NCI-H1092 treated with DMSO at 0.1 percent for 48 hours (cell line): Measurements from ENCODE around the gene JKAMP.

Experiments used
- DNase-seq: peaks from one replicate; lab custom pipeline; 2025; lab: John Stamatoyannopoulos, UW

JKAMP gene

DNA sequence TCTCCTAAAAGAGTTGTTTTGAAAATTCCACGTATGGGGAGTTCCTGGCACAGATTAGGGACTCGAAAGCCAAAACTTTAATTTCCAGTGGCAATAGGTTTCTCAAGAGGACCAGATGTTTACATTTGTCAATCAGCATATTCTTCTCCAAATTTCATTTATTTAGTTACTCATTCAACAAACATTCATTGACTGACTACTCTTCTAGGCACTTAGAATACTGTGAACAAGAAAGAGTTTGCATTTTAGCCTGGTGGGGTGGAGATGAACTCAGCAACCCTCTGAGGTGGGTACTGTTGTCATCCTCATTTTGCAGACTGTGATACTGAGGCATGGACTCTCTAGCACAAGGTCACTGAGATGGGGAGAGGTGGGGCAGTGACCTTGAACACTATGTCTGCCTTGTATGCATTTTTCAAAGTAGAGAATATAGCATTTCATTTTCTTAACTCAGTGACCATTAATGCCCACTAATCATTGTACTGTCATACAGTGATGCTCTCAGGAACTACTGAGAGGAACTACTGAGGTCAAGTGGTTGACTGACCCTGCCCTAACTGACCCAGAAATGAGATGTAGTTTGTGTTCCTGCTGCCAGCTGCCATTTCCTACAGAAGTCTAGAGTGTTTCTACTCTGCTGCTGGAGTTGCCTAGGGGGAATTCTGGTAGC, 2.3 kb upstream of the JKAMP start:
- no peak for DNase-seq

DNA sequence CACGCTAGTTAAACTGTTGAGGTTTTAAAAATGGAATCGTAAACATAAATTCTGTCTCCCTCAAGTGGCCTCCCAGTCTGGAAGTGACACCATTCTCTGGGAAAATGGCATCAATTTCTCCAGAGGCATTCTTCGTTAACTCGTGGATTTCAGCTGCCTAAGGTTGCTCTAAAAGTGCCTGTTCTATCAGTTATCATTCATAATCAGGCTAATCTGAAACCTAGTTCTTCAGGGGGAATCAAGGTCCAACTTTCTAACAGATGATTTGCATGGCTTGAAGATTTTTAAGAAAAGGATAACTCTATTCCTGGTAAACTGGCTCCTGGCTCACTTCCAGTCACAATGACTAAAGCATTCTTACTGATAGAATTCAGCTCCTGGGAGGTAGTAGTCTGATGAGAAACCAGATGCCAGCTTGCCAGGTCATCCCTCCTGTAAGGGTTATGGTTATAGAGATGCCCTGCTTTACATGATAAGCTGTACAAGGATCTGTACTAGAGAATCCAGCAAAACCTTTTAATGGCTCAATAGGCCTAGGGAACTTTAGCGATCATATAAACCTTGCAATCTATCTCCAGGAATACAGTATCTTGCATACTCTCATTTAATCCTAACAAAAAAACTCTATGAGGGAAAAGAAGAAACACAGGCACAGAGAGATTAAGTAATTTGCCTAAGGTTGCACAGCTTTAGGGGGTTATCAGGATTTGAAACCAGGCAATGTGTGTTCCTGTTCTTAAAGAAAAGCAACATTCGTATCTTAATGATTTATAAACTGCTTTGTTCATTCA, 1.6 kb upstream of the JKAMP start:
- DNase-seq: peak; percentile 25

DNA sequence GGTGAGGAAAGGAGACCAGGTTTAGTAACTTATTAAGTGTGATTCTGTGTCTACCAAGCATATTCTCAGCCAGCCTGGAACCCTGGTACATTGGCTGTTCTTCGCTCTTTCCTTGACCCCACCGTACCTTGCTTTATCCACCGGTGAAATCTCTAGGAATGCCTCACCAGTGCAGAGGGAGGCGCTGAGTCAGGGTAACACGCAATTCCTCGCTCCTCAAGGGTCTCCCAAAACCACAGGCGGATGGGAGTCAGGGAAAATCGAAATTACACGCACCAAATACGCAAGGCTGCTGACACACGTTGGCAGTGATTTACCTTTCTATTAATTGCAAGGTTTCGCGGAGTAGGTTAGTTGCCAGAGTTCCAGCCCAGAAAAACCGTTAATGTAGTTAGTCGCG, 954 bp upstream of the JKAMP start:
- DNase-seq: peak; percentile 41

DNA sequence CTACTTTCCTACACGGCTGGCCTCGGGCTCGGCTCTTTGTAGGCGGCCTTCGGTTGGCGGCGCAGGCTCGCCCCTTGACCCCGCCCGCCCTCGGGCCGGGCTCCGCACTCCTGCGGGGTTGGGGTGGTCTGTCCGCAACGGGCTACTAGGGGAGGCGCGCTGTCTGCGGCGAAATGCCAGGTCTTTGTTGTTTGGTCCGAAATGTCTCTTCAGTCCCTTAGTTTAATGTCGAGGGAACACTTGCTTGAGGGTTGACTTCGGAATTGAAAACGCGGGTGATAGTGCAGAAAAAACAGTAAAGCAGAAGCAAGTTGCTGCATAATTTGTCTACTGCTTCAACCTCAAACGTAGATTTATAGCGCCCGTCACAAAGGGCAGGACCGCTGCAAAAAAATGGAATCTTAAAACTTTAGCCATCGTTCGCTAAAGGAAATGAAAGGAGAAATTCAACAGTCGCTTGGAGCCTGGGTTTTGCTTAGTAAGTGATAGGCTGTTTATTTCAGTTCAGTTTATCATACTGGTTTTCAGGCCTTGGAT, 390 bp downstream of the JKAMP start:
- DNase-seq: no peak

DNA sequence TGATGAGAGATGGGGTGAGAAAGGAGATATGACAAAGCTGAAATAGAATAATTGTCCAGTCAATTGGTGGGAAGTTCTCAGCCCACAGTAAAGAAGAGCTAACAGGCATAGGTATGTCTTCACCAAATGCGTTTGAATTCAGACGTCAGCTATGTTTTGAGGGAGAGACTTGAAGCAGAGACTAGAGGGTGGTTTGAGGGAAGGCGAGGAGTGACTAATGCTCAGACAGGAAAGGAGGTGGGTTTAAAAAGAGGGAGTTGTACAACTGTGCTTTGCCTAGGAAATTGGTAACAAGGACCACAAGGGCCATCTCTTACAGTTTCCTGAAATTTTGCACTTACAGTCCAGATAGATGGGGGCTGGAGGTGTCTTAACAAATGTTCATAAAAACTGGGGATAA, 6.4 kb downstream of the JKAMP start:
- DNase-seq: no peak

DNA sequence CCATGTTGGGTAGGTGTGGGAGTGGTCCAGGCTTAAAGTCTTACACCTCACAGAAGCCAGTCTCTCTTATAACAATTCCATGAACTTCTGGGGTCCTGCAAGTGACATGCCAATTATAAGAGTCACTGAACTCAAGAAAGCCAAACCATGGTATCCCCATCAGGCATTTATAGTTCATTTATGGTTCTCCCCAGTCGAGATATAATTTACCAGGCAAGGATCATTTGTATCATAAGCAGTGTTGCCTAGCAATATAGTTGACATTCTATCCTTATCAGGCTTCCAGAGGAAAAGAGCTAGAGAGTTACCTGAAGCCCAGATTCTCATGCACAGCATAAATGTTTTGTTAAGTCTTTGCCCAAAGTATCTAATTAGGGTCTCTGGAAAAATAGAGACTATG, 8.1 kb downstream of the JKAMP start:
- no peak for DNase-seq

DNA sequence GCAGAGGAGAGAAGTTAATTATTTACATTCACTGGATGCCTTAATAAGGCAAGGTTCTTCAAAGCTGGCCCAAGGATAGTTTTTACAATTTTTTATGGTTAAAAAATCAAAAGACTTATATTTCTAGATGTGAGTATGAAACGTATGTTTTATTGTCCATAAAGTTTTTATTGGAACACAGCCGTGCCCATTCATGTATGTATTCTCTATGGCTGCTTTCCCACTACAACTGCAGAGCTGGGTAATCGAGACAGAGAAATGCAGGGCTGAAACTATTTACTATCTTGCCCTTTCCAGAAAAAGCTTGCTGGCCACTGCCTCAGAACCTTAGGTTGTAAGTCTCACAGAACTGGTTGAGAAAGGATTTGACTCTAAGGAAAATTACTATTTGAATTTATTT, 16.4 kb downstream of the JKAMP start:
- no peak for DNase-seq

DNA sequence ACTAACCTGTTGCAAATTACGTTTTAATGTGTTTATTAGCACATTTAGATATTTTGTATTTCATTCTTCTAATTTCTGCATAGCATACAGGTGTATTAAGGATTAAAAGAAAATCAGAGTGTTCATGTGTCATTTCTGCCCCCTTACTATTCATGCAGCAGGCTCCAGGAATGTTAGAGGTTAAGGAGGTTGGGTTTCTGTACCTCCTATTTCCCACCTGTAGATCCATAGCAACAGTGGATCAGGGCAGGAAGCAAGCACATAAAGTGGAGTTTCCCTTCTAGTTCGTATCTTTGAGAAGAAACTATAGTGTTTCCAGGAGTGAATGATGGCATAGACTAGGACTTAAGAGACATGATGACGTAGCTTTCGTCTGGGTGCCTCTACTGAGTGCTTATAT, 18.9 kb downstream of the JKAMP start:
- DNase-seq: no peak

DNA sequence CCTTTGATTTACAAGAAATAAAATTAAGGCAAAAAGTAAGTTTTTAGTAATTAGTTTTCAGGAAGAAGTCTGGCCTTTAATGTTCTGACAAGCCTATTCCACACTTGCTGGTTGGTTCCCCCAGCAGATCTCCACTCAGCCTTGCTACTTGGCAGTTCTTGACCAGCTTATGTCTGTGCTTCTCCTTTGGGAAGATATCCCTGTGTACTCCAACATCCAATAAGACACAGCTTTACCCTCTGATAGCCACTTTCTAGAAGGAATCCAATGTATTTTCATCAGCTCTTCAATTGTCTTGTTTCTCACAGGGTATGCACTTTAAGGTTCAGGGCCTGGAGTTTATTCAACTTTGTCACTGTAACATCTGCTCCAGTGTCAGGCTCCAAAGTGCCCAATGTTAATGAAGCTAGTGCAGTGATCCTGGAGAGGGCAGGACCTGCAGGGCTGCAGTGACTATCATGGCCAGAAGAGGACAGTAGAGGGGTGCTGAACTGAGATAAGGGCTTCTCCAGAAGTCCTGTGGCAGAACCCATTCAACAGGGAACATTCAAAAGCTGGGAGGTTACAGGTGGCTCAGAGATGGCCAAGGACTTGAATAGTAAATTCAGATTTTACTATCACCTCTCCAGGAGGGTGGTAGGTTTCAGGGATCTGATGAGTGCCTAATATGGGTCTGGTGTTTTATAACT, 22.9 kb downstream of the JKAMP start:
- DNase-seq: peak; percentile 80

DNA sequence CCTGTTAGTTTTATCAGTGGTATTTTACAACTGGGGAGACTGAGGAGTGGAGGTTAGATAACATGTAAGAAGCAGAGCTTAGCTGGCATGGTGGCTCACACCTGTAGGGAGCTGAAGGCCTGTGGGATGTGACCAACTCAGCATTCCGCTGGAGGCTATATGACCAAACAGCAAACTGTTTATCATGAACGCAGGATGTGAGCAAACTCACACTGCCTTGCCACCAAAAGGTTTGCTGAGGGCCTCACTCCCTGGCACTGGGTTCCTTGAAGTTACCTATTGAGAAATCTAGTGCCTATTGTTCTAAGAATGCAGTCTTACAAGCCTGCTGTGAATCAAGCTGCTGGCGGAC, 23.4 kb downstream of the JKAMP start:
- DNase-seq: no peak

DNA sequence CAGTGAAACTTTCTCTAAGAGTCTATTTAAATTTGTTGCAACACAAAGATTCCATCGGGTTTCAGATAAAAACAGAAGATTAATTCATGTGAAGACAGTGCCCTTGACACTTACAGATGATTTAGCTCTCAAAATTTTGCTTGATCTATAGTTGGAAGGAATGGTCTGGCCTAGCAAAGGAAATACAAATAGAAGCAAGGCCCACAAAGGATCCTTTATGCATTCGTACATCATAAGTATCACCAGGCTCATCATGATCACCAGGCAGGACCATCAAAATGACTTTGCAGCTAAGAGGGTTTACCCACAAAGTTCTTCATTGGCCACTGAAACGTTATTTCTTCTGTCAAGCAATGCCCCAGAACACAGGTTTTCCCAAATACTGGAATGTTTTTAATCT, 24.8 kb downstream of the JKAMP start:
- DNase-seq: no peak

DNA sequence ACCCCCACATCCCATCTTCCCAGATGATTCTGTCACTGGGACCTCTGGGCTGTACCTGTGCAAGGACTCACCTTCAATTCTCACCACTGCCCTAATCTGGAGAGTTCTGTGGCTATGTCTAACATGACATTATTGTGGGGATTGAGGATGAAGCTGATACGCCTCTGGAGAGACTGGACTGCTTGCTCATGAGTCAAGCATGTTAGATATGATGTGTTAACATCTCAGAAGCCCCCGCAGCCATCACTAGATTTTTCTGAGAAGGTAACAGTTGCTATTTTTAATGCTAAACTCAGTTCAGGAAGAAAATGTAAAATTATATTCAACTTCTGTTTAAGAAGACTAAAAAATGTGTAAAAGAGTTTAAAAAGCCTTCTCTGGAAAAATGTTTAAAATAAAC, 25.7 kb downstream of the JKAMP start:
- DNase-seq: no peak

DNA sequence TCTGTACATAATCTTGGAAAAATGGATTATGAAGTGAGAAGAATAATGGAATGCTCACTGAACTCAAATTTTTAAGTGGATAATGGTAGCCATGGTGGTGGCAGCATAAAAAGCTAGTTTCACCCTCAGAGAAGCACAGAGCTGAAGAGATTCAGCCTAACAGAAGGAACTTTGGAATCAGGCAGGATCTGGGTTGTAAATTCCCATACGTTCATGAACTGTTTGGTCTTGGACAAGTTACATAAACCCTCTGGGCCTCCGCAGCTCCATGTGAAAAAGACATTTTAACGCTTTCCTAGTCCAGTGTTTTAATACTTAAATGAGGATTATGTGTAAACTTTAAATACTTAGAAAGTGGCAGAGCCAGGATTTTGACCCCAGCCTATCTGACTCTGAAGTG, 26.6 kb downstream of the JKAMP start:
- DNase-seq: no peak

DNA sequence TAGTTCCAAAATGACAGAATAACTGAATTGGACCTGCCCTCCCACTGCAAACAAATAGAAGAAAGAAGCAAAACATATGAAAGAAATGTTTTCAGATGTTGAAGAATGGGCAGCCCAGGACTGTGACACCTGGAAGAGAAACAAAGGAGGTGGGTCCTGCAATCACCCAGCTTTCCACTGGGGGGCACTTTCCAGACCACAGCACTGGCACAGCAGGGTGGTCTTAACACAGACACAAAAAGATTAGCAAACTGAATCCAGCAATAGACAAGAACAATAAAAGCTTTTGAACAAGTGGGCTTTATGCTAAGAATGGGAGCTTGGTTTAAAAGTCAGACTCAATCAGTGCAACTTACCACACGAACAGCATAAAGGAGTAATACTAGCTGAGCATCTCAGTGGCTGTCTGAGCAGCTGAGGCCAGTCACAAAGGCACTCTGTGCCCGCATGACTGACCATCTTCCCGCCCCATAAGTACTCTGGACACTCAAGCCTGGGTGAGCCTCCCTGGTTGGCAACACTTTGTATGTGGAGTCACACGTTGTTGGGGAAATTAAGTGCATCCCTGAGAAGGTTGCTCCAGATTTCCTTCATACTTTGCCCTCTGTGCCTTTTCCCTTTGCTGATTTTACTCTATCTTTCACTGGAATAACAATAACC, 27.7 kb downstream of the JKAMP start:
- peak; percentile 65 for DNase-seq

DNA sequence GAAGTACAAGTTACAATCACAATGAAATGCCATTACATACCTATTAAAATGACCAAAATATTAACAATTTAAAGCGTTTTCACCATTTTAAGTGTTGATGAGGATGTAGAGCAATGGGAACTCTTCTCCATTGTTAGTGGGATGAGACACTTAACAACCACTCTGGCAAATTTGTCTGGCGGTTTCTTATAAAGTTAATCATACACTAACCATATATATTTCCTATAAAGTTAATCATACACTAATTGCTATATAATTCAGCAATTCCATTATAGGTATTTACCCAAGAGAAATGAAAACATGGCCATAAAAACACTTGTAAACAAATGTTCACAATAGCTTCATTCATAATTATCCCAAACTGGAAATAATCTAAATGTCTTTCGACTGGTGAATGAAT, 35.9 kb downstream of the JKAMP start:
- DNase-seq: no peak

DNA sequence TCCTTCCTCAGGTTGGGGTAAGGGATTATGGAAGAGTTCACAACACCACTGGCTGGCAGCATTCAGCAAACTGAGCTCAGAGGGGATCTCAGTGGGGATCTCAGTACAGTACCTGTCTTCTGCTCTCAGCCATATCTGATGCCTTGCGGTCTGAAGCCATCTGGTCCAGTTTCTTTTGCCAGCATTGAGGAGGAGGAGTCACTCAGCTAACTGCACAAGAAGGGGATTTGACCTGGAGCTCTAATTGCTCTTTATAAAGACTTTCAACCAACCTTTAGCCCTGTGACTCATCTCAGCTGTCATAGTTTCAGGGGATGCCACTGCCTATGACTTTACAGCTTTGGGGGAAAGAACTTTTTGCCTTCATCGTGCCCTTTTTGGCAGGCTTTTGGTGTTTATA, 44.9 kb downstream of the JKAMP start:
- DNase-seq: no peak

DNA sequence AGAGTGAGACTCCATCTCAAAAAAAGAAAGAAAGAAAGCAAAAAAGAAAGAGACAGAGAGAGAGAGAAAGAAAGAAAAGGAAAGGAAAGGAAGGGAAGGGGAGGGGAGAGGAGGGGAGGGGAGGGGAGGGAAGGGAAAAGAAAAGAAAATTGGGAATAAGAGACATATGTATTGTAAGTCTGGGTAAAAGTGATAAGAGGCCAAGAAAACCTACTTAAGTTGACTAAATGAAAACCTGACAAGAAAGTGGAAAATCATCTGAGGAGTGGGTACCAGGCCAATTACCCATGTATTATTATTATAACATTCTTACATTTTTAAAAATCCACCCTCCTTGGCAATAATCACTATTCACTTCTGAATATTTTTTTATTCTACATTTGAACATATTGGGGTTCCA, 46.0 kb downstream of the JKAMP start:
- DNase-seq: no peak

DNA sequence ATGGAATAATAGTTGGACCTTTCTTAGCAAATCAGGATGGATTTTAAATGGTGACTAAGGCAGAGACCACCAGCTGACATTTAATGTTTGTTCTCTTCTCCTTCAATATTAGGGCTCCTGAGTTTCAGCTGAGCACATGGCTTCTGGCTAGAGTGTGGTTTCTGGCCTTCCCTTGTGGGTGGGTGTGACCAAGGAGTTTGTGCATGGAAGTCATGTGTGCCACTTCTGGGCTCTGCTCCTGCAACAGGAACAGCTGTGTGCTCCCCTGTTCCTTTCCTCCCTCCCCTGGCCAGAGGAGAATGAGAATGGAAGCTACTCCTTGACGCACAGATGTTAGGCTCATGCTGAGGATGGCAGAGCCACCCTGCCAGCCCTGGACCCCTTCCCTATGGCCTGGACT, 48.1 kb downstream of the JKAMP start:
- DNase-seq: no peak

DNA sequence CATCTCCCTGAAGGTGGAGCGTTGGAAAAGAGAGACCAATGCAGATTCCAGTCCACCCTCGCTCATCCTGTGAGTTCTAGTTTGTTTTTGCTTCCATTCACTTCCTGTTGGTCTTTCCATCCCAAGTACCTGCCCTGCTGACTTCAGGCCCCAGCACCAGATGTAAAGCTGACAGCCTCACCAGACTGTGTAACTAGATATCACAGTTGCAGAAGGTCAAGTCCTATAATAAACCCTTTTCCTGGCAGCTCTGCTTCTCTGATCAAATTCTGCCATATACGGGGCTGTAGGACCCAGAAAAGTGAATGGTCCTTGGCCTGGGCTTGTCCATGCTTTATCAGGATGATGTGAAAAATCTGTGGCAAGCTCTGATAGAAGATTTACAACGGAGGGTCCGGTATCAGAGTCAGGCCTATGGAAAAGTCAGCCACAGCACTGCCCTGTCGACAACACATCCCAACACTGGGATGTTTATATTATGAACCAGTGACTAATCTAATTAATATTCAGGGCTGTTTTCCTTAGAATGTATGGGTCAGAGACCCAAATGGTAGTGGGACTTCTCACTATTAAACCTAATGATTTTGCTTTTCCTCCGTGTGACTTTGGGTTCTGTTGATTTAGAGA, 50.2 kb downstream of the JKAMP start:
- no peak for DNase-seq

DNA sequence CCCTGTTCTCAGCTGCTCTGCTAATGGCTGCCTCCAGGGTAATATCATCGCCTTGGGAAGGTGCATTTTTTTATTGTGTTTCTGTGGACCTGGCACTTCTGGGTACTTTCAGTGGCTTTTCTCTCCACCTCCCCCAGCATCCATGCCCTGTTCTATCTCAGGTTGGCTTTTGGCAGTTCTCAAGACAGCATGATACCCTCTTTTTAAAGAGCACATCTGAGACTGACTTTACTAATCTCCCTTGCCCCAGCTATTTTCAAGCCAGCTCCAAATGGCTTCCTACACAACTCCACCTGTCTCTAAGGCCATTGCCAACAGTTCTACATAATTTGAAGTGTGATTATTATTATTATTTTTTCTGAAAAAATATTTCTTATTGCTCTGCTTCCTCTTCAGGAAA, 53.2 kb downstream of the JKAMP start:
- DNase-seq: no peak

DNA sequence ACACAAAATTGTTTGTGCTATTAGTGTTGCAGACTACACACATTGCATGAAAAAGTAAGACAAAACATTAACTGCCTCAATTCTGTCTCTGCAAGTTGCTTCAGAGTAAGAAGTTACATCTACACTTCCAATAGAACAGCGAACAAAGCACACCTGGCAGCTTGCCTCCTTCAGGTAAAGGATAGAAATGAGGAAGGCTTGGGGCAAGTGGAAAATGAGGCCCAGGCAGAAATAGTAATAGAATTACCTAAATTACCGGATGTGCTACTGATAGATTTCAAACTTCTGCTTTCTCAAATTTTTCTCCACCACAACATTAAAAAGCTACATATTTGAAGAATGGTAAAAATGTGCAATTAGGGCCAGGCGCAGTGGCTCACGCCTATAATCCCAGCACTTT, 54.6 kb downstream of the JKAMP start:
- no peak for DNase-seq

DNA sequence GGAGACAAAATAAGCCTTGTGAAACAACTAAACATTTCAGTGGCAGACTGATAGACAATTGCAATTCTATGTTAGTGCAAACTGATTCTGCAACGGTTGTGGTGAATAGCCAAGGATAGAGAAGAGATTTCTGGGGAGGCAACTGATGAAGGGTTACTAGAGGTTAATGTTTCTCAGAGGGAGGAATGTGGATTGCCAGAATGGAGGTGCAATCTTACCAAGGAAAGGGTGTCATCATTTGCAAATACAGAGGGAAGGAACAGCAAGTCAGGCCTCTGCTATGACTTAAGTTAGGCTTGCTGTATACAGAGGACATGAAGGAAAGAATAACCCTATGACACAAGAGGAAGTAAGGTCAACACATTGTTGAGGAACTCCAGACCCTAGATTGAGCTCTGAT, 56.5 kb downstream of the JKAMP start:
- DNase-seq: no peak
